ENCODE results near the gene CAPS.

CAPS gene

DNA sequence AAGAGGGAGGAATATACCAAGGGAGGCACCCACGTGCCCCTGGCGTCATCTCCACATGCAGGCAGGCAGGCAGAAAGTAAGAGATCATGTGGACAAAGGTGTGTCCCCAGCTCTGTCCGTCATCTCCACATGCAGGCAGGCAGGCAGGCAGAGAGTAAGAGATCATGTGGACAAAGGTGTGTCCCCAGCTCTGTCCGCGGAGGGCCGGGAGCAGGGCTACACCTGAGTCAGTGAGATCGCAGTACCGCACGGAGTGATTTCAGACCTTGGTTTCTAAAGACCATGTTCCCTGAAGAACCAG, 22.2 kb downstream of the CAPS start:
- DNase-seq (no peak), ATAC-seq (ENCODE audit: insufficient read depth, low read depth) (no peak)
- no peak overlapping the region for H3K4me2 ChIP-seq (ENCODE audit: insufficient read depth, low read length)
- H4K20me1 ChIP-seq (ENCODE audit: insufficient read depth, low read length) = peaks cover 70% of the 10 kb centered on the region
- no peaks in the 10 kb centered on the region for H3K9me3 ChIP-seq (ENCODE audit: insufficient read depth, low read length, severe bottlenecking)
- H3K27me3 ChIP-seq (ENCODE audit: insufficient read depth, low read length, poor library complexity) = no peaks in the 10 kb centered on the region
- H3K9ac ChIP-seq (ENCODE audit: low read depth, low read length) = no peak overlapping the region
- H3K4me3 ChIP-seq (ENCODE audit: low read depth in 1 of 2, low read length in 2 of 2) = no peak overlapping the region
- peaks cover 85% of the 10 kb centered on the region for H3K36me3 ChIP-seq (ENCODE audit: insufficient read depth, low read length)
- H3K79me2 ChIP-seq (ENCODE audit: insufficient read depth, low read length) = peaks cover 87% of the 10 kb centered on the region
- TF ChIP-seq, protein P1, sequence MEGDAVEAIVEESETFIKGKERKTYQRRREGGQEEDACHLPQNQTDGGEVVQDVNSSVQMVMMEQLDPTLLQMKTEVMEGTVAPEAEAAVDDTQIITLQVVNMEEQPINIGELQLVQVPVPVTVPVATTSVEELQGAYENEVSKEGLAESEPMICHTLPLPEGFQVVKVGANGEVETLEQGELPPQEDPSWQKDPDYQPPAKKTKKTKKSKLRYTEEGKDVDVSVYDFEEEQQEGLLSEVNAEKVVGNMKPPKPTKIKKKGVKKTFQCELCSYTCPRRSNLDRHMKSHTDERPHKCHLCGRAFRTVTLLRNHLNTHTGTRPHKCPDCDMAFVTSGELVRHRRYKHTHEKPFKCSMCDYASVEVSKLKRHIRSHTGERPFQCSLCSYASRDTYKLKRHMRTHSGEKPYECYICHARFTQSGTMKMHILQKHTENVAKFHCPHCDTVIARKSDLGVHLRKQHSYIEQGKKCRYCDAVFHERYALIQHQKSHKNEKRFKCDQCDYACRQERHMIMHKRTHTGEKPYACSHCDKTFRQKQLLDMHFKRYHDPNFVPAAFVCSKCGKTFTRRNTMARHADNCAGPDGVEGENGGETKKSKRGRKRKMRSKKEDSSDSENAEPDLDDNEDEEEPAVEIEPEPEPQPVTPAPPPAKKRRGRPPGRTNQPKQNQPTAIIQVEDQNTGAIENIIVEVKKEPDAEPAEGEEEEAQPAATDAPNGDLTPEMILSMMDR (IDR thresholded peaks at IDR 0.05; ENCODE audit: borderline replicate concordance, extremely low read depth, low read length, poor library complexity, severe bottlenecking) = no peak
- TF ChIP-seq EZH2 (IDR thresholded peaks at IDR 0.05; ENCODE audit: borderline replicate concordance, low read depth, low read length, severe bottlenecking) = no peak
- H2AFZ ChIP-seq (ENCODE audit: low read depth, low read length) = no peak overlapping the region
- H3K27ac ChIP-seq (ENCODE audit: low read length) = no peak overlapping the region
- no peaks in the 10 kb centered on the region for H3K4me1 ChIP-seq (ENCODE audit: insufficient read depth, low read length)

DNA sequence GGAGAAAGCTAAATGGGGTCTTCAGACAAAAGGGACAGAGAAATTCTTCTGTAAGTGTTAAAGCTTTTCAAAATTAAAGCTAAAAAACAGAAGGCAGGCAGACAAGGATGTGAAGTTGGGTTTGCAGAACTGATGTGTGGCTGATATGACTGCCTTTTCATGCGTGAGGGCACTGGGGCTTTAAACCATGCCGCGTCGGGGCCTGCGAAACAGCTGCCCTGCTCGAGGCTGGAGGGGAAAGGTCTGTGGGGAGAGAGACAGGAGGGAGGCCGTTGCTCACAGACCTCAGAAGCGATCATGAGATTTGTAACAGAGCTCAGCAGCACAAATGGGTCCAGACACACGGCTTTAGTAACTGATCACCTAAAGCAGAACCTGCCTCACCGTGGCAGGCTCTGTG, 23.5 kb downstream of the CAPS start:
- Histone ChIP-seq H3K9me3 (ENCODE audit: insufficient read depth, low read length, severe bottlenecking) (no peaks in the 10 kb centered on the region), H3K4me2 (ENCODE audit: insufficient read depth, low read length) (no peak overlapping the region), H3K36me3 (ENCODE audit: insufficient read depth, low read length) (peaks cover 83% of the 10 kb centered on the region), H3K79me2 (ENCODE audit: insufficient read depth, low read length) (peaks cover 97% of the 10 kb centered on the region), H3K4me3 (ENCODE audit: low read depth in 1 of 2, low read length in 2 of 2) (no peak overlapping the region), H3K4me1 (ENCODE audit: insufficient read depth, low read length) (no peaks in the 10 kb centered on the region), H2AFZ (ENCODE audit: low read depth, low read length) (no peak overlapping the region), H4K20me1 (ENCODE audit: insufficient read depth, low read length) (peaks cover 78% of the 10 kb centered on the region), H3K27ac (ENCODE audit: low read length) (no peak overlapping the region), H3K27me3 (ENCODE audit: insufficient read depth, low read length, poor library complexity) (no peaks in the 10 kb centered on the region), H3K9ac (ENCODE audit: low read depth, low read length) (no peak overlapping the region)
- TF ChIP-seq, protein P1 (IDR thresholded peaks at IDR 0.05; ENCODE audit: borderline replicate concordance, extremely low read depth, low read length, poor library complexity, severe bottlenecking) = no peak
- TF ChIP-seq EZH2 (IDR thresholded peaks at IDR 0.05; ENCODE audit: borderline replicate concordance, low read depth, low read length, severe bottlenecking) = no peak
- ATAC-seq (ENCODE audit: insufficient read depth, low read depth) (no peak), DNase-seq (no peak)

DNA sequence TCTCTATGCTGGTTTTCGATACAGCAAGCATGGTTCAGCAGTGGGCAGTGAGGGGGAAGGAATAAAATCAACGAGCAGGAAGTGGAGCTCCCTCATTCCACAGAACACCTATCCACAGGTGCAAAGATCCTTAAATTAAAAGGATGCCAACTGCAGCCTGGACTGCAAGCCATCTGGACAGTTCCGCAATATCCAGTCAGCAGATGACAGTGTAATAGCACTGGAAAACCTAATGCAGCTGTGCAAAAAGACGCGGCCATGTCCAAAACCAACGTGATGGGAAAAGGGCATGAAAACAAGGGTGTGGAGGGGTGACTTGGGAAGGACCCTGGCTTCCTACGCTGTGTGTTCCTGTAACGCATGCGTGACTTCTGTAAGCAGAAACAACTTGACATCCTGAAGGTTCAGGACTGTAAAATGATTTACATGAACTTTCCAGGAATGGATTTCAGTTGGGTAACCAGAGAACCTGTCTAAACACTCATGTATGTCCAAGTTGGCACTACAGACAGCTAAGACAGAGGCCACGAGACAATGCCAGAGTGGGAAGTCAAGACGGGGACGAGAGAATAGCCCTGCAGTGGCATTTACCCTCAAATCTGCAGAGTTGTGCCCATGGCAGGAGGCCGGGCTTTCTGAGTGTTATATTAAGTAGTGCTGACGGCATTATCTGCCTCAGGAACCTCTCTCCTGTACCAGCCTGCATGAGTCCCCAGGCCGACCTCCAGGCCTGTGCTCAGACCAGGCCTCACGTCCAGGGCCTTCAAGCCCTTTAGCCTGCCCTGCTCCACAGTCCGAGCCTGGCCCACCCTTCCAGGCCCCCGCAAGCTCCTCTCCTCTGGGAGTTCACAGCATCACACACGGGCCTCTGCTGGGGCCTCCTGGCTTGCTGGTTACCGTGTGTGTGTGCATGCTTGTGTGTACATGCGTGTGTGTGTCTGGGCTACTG, 26.5 kb downstream of the CAPS start:
- Histone ChIP-seq H2AFZ (ENCODE audit: low read depth, low read length) (no peak overlapping the region), H3K36me3 (ENCODE audit: insufficient read depth, low read length) (peaks cover 64% of the 10 kb centered on the region), H3K4me1 (ENCODE audit: insufficient read depth, low read length) (no peaks in the 10 kb centered on the region), H3K9me3 (ENCODE audit: insufficient read depth, low read length, severe bottlenecking) (no peaks in the 10 kb centered on the region), H3K27me3 (ENCODE audit: insufficient read depth, low read length, poor library complexity) (no peaks in the 10 kb centered on the region), H4K20me1 (ENCODE audit: insufficient read depth, low read length) (peaks cover 84% of the 10 kb centered on the region), H3K79me2 (ENCODE audit: insufficient read depth, low read length) (peaks cover 99% of the 10 kb centered on the region), H3K9ac (ENCODE audit: low read depth, low read length) (no peak overlapping the region), H3K4me2 (ENCODE audit: insufficient read depth, low read length) (no peak overlapping the region), H3K4me3 (ENCODE audit: low read depth in 1 of 2, low read length in 2 of 2) (no peak overlapping the region), H3K27ac (ENCODE audit: low read length) (no peak overlapping the region)
- ATAC-seq (ENCODE audit: insufficient read depth, low read depth) = no peak
- DNase-seq = no peak
- no peak for TF ChIP-seq EZH2 (IDR thresholded peaks at IDR 0.05; ENCODE audit: borderline replicate concordance, low read depth, low read length, severe bottlenecking)
- TF ChIP-seq, protein P1 (IDR thresholded peaks at IDR 0.05; ENCODE audit: borderline replicate concordance, extremely low read depth, low read length, poor library complexity, severe bottlenecking) = no peak

Data from DND-41 (cell line).